Measurements from ENCODE around the gene ENPEP.
A peak's percentile ranks its signal among the peaks of the same experiment; 100 is the strongest.

ENPEP gene

DNA sequence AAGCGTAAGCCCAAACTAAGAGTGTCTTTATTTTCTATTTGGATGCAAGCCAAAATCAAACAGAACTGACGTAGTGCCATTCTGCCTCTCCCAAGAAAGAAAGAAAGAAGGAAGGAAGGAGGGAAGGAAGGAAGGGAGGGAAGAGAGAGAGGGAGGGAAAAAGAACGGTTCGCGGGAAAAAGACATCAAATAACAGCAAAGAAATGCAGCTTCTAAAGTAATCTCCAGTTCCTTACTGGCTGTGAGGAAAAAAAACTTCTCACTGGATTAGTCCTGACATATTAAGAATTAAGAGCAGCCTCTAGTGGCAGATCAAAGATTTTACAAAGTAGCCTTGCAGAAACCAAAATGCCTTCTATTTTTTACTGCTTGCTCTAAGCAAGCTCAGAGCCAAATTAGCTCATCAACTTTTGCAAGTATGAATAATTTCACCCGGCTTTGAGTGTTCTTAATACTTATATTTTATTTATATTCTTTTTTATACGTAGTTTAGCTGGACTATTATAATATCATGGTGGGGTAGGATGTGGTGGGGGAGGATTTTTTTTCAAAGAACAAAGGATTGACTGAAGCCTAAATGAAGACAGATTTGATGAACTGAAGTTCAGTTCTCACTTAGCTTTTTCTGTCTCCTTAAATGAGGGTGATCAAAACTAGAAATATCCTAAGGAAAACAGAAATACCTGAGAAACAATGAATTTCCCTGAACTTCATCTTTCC is 110.3 kb downstream of the ENPEP start:
- intact Hi-C loops (cut with DNase I; ENCODE audit: low total_unique reads): no loop called here
- Histone ChIP-seq H3K4me1 (no peaks in the 10 kb centered on the region), H3K9me3 (no peaks in the 10 kb centered on the region), H3K4me3 (no peak overlapping the region), H3K36me3 (no peaks in the 10 kb centered on the region), H3K27ac (no peak overlapping the region), H3K27me3 (no peaks in the 10 kb centered on the region)
- DNase-seq: no peak
- TF ChIP-seq, protein P1, sequence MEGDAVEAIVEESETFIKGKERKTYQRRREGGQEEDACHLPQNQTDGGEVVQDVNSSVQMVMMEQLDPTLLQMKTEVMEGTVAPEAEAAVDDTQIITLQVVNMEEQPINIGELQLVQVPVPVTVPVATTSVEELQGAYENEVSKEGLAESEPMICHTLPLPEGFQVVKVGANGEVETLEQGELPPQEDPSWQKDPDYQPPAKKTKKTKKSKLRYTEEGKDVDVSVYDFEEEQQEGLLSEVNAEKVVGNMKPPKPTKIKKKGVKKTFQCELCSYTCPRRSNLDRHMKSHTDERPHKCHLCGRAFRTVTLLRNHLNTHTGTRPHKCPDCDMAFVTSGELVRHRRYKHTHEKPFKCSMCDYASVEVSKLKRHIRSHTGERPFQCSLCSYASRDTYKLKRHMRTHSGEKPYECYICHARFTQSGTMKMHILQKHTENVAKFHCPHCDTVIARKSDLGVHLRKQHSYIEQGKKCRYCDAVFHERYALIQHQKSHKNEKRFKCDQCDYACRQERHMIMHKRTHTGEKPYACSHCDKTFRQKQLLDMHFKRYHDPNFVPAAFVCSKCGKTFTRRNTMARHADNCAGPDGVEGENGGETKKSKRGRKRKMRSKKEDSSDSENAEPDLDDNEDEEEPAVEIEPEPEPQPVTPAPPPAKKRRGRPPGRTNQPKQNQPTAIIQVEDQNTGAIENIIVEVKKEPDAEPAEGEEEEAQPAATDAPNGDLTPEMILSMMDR (IDR thresholded peaks at IDR 0.05): peak in 1 of 2 experiments; percentile 16

DNA sequence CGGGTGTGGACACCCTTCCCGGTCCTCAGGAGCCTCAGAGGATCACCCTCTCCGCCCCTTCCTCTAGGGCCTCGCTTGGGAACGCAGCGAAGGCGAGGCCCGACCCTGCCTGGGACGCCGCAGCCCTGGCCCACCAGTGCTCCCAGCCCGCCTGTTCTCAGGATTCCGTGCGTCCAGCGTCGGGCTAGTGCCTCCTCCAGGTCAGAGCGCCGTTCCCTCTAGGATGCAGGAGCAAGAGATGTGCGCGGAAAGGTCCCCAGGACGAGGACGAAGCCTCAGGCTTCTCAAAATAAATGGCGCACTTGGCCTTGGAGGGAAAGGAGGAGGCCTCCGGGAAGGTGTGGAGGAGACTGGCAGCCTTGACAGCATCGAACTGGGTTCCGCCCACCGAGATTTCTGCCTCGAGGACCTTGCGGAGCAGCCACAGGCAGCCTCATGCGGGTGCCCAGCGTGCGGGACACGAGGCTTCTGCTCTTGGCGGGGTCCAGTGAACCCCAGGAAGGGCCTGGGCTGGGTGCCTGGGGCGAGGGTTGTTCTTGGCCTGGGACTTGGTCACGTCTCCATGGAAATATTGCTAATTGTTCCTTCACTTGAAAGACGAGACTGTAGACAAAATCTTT is 111.8 kb downstream of the ENPEP start:
- intact Hi-C loops (cut with DNase I; ENCODE audit: low total_unique reads): no loop called here
- TF ChIP-seq, protein P1 (IDR thresholded peaks at IDR 0.05): no peak
- Histone ChIP-seq H3K9me3 (no peaks in the 10 kb centered on the region), H3K4me3 (no peak overlapping the region), H3K27ac (no peak overlapping the region), H3K27me3 (no peaks in the 10 kb centered on the region), H3K36me3 (no peaks in the 10 kb centered on the region), H3K4me1 (no peaks in the 10 kb centered on the region)
- DNase-seq: no peak

DNA sequence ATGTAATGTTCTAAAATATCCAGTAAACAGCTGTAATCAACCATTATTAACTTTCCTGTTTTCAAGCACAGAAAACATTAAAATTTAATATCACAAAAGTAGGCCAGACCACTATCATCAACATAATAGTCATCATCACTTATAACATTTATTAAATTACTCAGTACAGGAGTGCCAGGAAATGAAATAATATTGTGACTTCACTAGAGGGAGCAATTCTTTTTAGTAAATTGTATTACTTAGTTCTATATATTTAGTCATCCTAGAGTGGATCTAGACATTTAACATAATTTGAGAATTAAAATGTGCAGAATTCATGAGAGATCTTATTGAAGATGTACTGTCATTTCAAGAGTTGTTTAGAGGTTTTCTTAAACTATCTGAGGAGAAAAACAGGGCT is 113.3 kb downstream of the ENPEP start:
- no peaks in the 10 kb centered on the region for H3K4me1 ChIP-seq
- no peaks in the 10 kb centered on the region for H3K9me3 ChIP-seq
- TF ChIP-seq, protein P1 (IDR thresholded peaks at IDR 0.05): no peak
- no peaks in the 10 kb centered on the region for H3K27me3 ChIP-seq
- H3K36me3 ChIP-seq: no peaks in the 10 kb centered on the region
- intact Hi-C loops (cut with DNase I; ENCODE audit: low total_unique reads): no loop called here
- no peak overlapping the region for H3K4me3 ChIP-seq
- DNase-seq: no peak
- no peak overlapping the region for H3K27ac ChIP-seq

DNA sequence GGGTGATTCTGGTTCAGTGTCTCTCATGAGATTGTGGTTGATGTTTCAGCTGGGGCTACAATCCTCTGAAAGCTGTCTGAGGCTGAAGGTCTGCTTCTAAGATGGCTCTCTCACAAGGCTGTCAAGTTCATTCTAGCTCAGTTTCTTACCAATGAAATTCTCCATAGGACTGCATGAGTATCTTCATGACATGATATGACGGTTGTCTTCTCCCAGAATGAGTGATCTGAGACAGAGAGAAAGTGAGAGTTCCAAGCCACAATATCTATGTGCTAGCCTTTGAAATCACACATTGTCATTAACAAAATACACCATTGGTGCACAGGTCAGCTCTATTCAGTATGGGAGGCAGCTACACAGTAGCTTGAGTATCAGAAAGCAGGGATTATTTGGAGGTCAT is 119.6 kb downstream of the ENPEP start:
- H3K27ac ChIP-seq: no peak overlapping the region
- H3K27me3 ChIP-seq: peaks cover 0 to 2% of the 10 kb centered on the region in 2 donors
- H3K4me1 ChIP-seq: no peaks in the 10 kb centered on the region
- H3K36me3 ChIP-seq: no peaks in the 10 kb centered on the region
- intact Hi-C loops (cut with DNase I; ENCODE audit: low total_unique reads): no loop called here
- DNase-seq: no peak
- no peak overlapping the region for H3K4me3 ChIP-seq
- no peaks in the 10 kb centered on the region for H3K9me3 ChIP-seq
- TF ChIP-seq, protein P1 (IDR thresholded peaks at IDR 0.05): no peak

DNA sequence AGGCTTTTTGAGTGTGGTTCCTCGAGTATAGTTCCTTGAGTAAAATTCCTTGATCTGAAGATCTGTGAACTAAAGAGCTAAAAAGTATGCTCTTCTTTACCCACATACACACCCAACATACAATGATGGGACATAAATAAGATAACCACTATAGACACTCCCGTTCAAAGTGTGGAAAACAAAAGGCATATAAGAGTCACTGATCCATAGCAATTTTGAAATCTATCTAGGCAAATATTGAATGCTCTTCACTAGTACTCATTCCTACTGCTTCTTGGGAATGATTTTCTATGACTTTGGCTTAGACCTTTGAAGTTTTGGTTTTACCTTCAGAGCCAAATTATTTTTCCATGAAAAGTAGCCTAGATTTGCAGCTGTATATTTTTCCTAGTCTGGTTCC is 120.5 kb downstream of the ENPEP start:
- Histone ChIP-seq H3K36me3 (no peaks in the 10 kb centered on the region), H3K27me3 (peaks cover 0 to 7% of the 10 kb centered on the region in 2 donors), H3K4me3 (no peak overlapping the region), H3K27ac (no peak overlapping the region), H3K4me1 (no peaks in the 10 kb centered on the region), H3K9me3 (no peaks in the 10 kb centered on the region)
- DNase-seq: no peak
- TF ChIP-seq, protein P1 (IDR thresholded peaks at IDR 0.05): no peak
- intact Hi-C loops (cut with DNase I; ENCODE audit: low total_unique reads): no loop called here
